DLD1 (cell line): Measurements from ENCODE around the gene OTOS.

Source experiments
- in situ Hi-C: cut with HindIII; loops from 2 replicates; pipeline ENCODE4 v1.10.0; 2017; ENCODE audit warnings: low sequenced_read_pairs

The OTOS gene

DNA sequence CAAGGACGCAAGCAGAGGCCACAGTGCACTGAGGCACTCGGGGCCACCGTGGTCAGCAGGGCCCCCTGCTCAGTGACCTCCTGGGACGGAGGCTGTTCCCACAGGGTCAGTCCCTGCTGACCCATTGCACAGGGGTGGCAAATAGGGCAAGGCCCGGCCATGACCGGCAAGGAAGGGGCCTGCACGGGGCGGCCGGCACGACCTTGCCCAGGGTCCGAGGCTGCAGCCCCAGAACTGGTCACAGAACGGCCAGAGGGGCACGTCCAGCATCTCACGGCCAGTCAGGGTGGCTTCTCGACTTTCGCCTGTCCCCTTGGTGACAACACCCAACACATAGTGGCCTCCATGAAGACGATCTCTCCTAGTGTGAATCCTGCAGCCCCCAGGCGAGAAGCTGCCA, 27.6 kb upstream of the OTOS start:
- in situ Hi-C loops: no loop called here

DNA sequence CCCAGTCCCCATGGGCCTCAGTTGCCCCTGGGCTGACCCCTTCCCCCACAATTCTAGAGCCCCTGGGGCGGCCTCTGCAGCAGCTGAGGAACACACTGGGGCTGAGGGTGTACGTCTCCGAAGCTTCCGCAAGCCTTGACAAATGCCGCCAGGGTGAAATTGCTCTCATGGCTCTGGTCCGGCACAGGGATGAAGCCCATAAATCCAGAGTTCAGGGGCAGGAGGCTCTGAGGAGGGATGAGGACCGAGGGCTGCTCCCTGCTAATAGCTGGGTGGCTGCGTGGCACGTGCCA, 27.1 kb upstream of the OTOS start:
- in situ Hi-C loops: no loop called here

DNA sequence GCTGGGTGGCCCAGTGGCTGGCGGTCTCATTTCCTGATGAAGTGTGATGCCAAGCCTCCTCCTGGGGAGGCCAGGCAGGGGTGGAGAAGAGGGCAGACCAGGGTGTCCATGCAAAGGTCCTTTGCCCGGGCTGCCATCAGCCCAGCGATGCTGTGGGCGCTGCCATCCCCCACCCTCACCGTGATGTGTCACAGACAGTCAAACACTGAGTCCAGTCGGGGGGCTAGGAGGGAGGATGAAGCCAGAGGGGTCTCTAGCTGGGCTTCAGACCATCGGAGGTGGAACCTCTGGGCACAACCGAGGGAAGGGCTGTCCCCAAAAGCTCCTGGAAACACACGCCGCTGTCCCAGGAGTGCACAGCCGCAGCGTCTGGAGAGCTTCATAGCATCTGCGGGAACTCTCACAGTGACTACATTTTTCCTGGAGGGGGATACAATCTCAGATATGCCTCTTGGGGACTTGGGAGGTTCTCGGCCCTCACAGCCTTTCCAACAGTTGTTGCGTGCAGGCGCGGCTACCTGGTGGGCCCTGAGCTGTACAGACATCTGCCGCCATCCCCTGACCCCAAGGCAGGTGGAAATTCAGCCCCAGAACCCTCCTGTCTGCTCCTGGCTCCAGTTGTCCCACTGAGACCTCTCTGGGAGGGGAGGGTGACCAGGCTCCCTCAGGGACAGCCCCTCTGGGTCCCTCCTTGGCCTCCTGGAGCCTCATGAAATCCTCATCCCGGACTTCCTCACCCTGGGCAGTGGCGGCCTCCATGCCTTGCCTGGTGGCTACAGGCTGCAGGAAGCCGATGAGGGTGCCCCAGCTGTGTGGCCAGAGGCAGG, 26.5 kb upstream of the OTOS start:
- in situ Hi-C loops: no loop called here

DNA sequence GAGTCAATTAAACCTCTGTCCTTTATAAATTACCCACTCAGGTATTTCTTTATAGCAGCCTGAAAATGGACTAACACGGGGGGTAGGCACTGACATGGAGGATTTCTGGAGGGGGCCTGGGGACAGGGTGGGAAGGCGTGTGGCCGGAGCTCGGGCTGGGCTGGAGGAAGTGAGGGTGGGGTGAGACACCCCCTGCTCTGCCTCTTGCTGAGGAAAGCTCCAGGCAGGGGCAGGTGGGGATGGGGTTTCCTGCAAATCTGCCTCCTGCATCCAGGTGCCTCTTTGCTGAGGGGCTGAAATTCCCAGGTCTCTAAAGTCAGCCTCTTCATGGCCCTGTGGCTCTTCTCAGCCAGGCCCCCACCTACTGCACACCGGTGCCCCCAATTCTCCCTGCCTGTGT, 25.7 kb upstream of the OTOS start:
- in situ Hi-C loops: no loop called here

DNA sequence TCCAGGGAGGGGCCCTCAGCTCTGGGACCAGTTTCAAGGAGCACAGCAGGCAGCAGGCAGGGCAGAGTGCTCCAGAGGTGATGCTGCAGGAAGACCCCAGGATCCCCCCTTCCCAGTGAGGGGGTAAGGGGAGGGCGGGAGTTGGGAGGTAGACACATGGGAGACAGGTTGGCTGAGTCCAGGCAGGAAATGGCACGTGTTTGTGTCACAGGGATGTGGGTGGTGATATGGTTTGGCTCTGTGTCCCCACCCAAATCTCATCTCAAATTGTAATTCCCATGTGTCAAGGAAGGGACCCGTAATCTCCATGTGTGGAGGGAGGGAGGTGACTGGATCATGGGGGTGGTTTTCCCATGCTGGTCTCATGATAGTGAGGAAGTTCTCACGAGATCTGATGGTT, 25.2 kb upstream of the OTOS start:
- in situ Hi-C loops: no loop called here

DNA sequence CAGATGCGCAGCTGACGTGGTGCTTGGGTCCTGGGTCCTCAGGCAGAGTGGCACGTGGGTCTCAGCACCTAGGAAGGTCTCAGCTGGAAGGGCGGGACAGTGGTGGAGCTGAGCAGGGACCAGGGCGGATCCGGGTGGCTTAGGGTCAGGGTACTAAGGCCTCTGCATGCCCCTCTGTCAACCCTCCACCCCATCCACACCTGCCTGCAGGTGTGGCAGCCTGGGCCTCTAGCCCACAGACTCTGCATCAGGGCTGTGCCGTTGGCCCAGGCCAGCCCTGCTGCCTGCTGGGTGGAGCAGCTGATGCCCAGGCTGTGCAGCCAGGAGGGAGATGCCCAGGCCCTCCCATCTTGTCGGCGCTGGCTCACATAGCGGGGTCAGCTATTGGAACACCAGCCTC, 24.6 kb upstream of the OTOS start:
- in situ Hi-C loops: no loop called here

DNA sequence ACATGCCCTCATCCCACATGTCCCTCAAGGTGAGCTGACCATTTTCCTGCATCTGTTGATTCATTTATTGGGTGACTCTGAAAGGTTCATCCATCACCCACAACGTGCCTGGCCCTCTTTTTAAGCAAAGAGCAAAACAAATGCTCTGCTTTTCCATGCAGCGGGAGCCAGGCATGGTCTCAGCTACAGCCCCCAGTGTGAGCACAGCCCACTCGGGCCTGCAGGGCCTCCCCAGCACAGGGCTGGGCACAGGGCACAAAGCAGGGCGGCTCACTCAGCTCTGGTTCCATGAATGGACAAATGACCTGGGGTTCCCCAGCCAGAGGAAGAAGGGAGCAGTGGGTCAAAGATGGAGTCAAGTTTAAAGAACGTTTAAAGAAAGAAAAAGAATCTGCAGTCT, 24.1 kb upstream of the OTOS start:
- in situ Hi-C loops: no loop called here

DNA sequence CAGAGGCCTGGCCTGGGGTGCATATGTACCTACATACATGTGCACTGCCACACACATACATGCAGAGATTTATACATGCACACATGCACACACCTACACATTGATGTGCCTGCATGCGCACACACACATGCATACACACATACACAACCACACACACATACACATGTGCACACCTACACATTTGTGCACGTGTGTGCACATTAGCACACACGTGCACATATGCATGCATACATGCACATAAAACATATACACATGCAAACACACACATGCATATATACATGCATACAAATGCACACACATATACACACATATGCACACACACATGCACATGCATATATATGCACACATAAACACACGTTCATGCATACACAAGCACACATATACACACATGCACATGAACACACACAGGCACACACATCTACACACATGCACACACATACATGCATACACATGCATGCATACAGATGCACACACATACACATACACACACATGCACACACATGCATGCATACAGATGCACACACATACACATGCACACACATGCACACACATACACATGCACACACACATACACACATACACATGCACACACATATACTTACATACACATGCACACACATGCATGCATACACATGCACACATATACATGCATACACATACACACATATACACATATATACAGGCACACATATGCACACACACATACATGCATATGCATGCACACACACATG, 23.6 kb upstream of the OTOS start:
- in situ Hi-C loops: no loop called here

DNA sequence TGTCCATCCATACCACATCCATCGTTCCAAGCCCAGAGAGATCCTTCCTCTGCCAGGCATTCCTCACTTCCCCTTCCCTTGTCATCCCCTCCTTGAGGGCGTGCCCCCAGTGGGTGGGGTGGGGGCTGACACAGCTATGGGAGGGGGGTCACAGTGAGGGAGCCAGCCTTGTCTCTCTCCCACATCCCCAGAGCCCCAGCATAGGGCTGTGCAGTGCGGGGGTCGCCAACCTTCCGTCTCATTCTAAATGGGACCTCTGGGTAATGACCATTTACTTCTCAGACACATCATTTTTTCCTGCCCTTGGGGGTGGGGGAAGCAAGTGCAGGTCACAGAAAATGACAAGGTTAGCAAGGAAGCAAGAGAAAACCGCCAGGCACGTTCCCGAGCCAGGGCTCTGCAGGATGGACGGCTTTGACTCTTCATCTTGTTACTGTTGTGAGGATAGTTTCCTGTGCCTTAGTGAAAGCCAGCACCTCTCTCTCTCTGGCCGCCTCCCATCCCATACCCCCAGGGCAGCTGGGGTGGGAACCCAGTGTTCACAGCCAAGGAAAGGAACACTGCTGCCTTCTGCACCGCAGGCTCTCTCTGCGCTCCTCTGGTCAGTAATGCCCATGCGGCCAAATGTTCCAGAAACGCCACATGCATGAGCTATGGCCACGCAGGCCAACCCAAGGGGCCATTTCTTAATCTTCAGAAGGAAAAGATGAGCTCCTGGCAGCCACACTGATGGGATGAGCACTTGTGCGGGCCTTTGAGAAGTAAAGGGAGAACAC, 22.7 kb upstream of the OTOS start:
- in situ Hi-C loops: no loop called here

DNA sequence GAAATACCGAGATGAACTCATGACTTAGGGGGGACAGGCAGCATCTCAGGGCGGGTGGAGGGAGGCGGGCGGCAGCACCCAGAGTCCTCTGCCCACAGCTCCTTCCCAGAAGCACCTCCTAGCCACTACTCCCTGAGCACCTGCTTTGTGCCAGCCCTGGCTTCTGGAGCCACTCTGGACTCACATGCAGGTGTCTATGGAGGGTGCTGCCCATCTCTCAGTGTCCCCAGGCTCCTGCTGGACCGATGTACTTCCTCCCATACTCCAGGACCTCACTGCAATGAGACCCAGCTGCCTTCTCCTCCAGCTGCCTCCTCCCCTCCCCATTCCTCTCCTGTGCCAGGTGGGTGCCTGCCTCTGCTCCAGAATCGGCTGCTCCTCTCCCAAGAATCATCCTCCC, 22.1 kb upstream of the OTOS start:
- in situ Hi-C loops: no loop called here

DNA sequence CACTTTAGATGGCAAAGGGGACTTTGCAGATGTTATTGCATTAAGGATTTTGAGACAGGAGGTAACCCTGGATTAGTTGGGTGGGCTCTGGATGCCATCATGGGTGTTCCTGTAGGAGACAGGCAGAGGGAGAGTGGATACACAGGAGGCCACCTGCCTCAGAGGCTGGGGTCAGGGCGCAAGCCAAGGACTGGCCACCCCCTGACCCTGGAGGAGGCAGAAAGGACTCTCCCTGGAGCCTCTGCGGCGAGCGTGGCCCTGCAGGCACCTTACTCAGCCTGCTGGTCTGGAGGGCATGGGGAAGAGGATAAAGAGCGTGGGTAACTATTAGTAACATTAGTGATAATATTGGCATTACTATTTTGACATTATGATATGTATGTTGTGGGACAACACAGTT, 21.6 kb upstream of the OTOS start:
- in situ Hi-C loops: no loop called here

DNA sequence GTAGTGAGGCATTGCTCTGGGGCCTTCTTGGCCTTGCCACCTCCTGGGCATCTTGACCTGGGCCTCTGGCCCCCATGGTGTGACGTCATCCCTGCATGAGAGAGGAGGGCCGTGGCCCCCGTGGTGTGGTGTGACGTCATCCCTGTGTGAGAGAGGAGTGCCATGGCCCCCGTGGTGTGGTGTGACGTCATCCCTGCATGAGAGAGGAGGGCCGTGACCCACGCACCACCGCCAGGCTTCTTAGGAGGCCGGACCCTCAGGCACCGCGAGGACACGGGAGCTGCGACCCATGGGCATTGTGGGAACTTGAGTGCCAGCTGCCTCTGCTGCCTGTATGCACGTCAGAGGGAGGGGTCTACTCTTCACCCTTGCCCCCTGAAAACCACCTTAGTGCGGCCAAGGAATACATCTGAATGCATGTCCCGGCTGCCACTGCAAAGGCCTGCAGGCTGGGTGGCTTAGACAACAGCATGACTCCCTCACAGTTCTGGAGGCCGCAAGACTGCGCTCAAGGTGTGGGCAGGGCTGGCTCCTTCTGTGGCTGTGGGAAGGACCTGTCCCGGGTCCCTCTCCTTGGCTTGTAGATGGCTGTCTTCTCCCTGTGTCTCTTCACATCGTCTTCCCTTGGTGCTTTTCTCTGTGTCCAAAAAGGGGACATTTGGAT, 20.8 kb upstream of the OTOS start:
- in situ Hi-C loops: no loop called here

DNA sequence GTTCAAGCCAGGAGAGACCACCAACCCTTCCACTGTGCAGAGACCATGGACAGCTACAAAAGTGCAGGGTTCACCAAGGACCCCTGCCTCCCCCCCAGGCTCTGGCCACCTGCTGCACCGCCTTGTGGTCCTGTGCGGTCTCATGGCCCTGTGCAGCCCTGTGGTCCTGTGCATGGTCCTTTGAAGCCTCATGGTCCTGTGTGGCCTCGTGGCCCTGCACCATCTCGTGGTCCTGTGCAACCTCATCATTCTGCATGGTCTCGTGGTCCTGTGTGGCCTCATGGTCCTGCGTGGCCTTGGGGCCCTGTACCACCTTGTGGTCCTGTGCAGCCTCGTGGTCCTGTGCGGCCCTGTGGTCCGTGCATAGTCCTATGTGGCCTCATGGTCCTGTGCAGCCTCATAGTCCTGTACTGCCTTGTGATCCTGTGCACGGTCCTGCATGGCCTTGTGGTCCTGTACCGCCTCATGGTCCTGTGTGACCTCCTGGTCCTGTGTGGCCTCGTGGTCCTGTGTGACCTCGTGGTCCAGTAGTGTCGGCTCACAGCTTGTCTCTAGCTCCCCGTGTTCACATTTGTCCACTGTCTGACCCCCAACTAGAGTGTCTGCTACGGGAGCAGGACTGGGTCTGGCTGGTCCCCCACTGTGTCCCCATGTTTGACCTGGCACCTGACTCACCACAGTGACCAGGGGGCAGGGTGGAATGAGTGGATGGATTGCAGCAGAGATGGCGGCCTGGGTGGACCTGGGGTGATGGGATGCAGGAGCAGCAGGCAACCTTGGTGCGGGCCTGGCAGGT, 20.0 kb upstream of the OTOS start:
- in situ Hi-C loops: no loop called here

DNA sequence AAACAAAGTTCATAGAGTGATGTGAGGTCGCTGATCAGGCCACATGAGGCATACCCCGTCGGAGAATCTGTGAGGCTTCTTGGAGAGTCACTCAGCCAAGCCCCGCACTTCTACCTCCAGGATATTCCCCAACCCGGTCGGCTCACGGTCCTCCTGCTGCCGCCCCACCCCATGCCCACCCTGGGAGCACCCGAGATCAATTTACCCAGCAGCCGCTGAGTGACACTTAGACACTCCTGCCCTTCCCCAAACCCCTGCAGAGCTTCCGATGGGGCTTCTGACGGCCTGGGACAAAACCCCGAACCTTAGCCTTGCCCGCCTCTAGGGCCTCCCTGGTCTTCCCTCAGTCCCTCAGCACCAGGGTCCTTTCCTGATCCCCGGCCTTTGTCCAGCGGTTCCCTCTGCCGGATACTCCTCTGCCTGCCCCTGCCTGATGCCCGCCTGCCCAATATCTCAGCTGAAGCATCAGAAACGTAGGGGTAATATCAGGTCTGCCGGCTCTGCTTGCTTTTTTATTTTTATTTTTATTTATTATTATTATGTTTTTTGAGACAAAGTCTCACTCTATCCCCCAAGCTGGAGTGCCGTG, 18.9 kb upstream of the OTOS start:
- in situ Hi-C loops: no loop called here

DNA sequence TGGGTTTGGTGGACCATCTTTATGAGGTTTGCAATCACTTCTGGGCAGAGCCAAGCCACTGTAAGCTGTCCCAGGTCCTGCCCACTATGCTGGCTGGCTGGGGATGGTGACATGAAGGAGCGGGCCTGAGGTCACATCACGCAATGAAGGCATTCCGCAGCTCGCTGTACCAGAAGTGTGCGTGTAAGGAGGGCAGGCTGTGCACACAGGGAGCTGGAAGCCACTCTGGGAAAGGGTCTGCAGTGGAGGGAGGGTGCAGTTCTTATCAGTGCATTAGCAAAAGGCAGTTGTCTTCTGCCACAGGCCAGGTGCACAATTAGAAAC, 16.7 kb upstream of the OTOS start:
- in situ Hi-C loops: no loop called here

DNA sequence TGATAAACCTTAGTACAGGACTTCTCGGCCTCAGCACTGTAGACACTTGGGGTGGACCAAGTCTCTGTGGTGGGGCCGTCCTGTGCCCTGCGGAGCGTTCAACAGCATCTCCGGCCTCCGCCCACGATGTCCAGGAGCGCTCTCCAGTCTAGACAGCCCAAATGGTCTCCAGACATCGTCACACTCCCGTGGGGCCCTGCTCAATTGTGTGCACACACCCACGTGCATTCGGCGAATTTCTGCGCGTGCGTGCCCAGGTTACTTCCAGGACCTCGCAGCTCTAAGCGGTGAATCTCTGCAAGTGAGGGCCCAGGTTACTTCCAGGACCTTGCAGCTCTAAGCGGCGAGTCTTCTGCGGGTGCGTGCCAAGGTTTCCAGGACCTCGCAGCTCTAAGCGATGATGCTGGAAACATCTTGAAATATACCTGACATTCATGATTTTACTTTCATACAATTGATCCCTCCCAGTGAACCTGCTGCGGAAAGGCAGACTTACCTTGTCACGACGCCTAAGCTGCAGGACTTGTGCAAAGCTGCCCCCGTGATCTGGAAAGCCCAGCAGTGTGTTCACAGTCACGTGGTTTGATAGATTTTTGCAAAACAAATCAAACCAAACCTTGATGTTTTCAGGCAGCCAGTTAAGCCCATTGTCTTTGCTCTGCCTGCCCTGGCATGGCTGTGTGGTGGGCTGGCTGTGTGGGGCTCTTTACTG, 16.1 kb upstream of the OTOS start:
- in situ Hi-C loops: no loop called here

DNA sequence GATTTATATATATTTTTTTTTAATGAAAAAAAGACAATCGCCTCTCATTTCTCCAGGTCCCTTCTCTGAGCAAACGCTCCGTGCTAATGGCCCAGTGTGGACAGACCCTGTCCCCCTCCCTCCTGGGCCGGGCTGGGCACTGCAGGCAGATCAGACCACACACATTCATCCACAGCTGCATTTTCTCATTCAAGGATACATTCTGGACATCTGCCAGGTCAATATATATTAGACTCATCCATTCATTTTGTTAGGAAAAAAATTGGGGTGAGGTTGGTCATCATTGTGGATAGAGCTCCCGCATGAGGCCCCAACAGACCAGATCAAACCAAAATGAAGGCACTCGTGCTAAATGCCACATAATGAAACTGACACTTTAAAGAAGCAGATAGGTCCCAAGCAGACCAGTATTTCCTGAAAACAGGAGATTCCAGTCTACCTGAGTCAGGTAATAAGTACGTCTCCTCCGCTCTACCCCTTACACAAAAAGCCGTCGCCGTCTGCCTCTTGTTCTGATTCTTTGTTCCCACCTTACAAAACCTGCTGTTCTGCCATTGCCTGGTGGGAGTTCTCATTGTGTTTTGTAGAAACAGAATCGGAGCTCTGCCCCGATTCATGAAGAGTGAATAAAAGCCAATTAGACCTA, 15.4 kb upstream of the OTOS start:
- in situ Hi-C loops: no loop called here

DNA sequence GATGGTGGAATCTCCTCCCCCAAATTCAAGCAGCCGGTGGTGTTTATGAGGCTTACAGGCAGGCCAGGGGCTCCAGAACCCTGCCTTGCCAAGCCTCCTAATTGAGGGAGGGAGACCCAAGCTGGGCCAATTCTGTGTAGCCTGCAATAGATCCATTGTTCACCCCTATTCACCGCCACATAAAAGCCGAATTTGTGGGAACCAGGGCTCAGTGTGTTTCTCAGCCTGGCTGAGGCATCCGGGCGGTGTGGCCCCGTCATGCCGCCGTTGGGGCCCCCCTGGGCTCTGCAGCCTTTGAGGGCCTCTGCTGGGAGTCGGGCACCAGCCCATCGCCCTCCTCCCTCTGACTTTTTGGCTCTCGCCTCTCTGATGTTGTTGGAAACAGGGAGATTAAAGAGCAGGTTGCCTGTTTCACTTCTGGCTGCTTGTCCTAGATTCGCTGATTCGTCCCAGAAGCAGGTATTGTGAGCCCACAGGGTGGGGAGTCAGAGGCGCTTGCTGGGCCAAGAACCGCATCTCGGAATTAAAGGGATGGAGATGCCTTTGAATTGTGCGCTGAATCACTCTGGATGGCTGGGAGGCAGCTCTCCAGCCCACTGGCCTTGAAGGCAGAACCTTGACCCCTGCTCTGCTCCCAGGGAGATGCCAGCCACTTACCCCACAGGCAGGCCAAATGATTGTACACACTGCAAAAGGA, 14.7 kb upstream of the OTOS start:
- in situ Hi-C loops: no loop called here

DNA sequence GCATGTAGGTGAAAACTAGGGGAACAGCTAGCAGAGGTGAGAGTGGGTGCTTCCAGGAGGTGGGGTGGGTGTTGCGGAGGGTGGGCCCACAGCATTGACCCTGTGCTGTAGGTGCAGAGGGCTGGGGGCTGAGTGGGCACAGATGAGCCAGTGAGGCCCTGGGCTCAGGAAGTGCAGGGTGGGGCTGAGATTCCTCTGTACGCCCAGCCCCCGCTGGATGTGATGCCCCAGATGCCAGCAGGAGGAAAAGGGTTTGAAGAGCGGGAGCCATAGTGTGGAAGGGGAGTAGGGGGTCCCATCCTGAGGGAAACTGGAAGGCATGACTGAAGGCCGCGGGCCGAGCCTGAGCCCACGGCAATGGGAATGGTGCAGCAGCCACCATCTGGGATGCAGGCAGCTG, 14.1 kb upstream of the OTOS start:
- in situ Hi-C loops: no loop called here
